Urinary bladder (tissue), 4 donors: ENCODE results near the gene AIDA. TPM values are rescaled to one million over a fixed set of nuclear protein-coding genes. Genes with fewer than 3 reads are reported as not detected.
A peak's percentile ranks its signal among the peaks of the same experiment; 100 is the strongest.
"Not testable (repeated sequence)": the region's sequence is repeated elsewhere in the genome, so short reads cannot be mapped to it uniquely, and the experiment has no call there.

ENCODE experiments used
- DNase-seq: peaks from one replicate; pipeline ENCODE4 v3.0.0-alpha.2; 2015; ENCODE audit errors: extremely low spot score
- H3K27ac ChIP-seq: one replicate; pipeline ENCODE4 v1.5.1; 2013; ENCODE audit warnings: low read depth, mild to moderate bottlenecking, moderate library complexity
- H3K36me3 ChIP-seq: one replicate; pipeline ENCODE4 v1.6.1; 2013; ENCODE audit warnings: mild to moderate bottlenecking, moderate library complexity; ENCODE audit not compliant: insufficient read depth
- H3K4me1 ChIP-seq: one replicate; pipeline ENCODE4 v1.6.1; 2013; ENCODE audit warnings: mild to moderate bottlenecking, moderate library complexity; ENCODE audit not compliant: insufficient read depth
- H3K4me3 ChIP-seq: one replicate; pipeline ENCODE4 v1.5.1; 2013; ENCODE audit warnings: low read depth, low read length
- WGBS: extraction: QIAGEN DNeasy Blood & Tissue Kit; methylation state at CpG from one replicate; pipeline ENCODE4 v1.1.7; 2013; 5-methylcytosine and 5-hydroxymethylcytosine counted together
- polyA plus RNA-seq: library from polyadenylated mRNA; stranded (reverse); fragments of 200-250 nt; gene quantifications from one replicate; pipeline ENCODE4 v1.2.3, GENCODE V29; 2013
- total RNA-seq: library from RNA; depleted of rRNA; stranded (reverse); fragments of >200 nt; gene quantifications from one replicate; pipeline ENCODE4 v1.2.3, GENCODE V29; 2014
- donor health status: healthy with polysubstance abuse.
- donor health status: healthy.

The AIDA gene
- 93.1 TPM for total RNA-seq
- polyA plus RNA-seq, result 65.7 TPM

GRCh38 chr1:222712253-222713090 is at the start of gene AIDA, which contains the start of gene BROX:
AIDA (minus strand) TSS chr1:222712491; CDS start chr1:222712317, 174 bp downstream.
BROX (plus strand) TSS chr1:222712564; CDS start chr1:222715700, 3,136 bp downstream.
- H3K27ac ChIP-seq, result peak within 1 kb of the TSS; percentile 99
- H3K4me3 ChIP-seq, result peak within 1 kb of the TSS; percentile 66
- H3K4me1 ChIP-seq, result peaks cover 1% of the 10 kb centered on the region
- H3K36me3 ChIP-seq, result peaks cover 1% of the 10 kb centered on the region
- WGBS, result 5% methylated on average over 55 of the region's 62 CpGs
- peak; percentile 81 for DNase-seq

- DNase-seq, result no peak
- H3K4me3 ChIP-seq, result no peak overlapping the region
- no peaks in the 10 kb centered on the region for H3K4me1 ChIP-seq
- H3K27ac ChIP-seq, result no peak overlapping the region
- 90% methylated on average over 1 of the region's 1 CpG for WGBS
- H3K36me3 ChIP-seq, result no peaks in the 10 kb centered on the region
Measured at GRCh38 chr1:222761083-222761482, 48.8 kb upstream of the AIDA start.

- no peaks in the 10 kb centered on the region for H3K36me3 ChIP-seq
- no peak overlapping the region for H3K27ac ChIP-seq
- H3K4me3 ChIP-seq, result no peak overlapping the region
- peaks cover 2% of the 10 kb centered on the region for H3K4me1 ChIP-seq
- 86% methylated on average over 5 of the region's 5 CpGs for WGBS
- DNase-seq, result no peak
Measured at GRCh38 chr1:222759451-222760035, 47.3 kb upstream of the AIDA start.

GRCh38 chr1:222757646-222758268 is 45.5 kb upstream of the AIDA start:
- Histone ChIP-seq H3K27ac (no peak overlapping the region), H3K4me1 (peaks cover 2% of the 10 kb centered on the region), H3K36me3 (no peaks in the 10 kb centered on the region), H3K4me3 (no peak overlapping the region)
- DNase-seq, result no peak
- 36% methylated on average over 10 of the region's 10 CpGs for WGBS

- no peaks in the 10 kb centered on the region for H3K36me3 ChIP-seq
- 40% methylated on average over 10 of the region's 10 CpGs for WGBS
- no peak overlapping the region for H3K4me3 ChIP-seq
- H3K4me1 ChIP-seq, result peaks cover 2% of the 10 kb centered on the region
- no peak for DNase-seq
- H3K27ac ChIP-seq, result no peak overlapping the region
Measured at GRCh38 chr1:222754366-222755139, 42.3 kb upstream of the AIDA start.

- no peak overlapping the region for H3K27ac ChIP-seq
- H3K4me3 ChIP-seq, result no peak overlapping the region
- 79% methylated on average over 3 of the region's 3 CpGs for WGBS
- peaks cover 2% of the 10 kb centered on the region for H3K4me1 ChIP-seq
- H3K36me3 ChIP-seq, result no peaks in the 10 kb centered on the region
- no peak for DNase-seq
Measured at GRCh38 chr1:222751255-222751654, 39.0 kb upstream of the AIDA start.

GRCh38 chr1:222750651-222751050 is 38.4 kb upstream of the AIDA start:
- Histone ChIP-seq H3K4me3 (no peak overlapping the region), H3K27ac (no peak overlapping the region), H3K4me1 (peaks cover 2% of the 10 kb centered on the region), H3K36me3 (no peaks in the 10 kb centered on the region)
- 93% methylated on average over 1 of the region's 1 CpG for WGBS
- DNase-seq, result no peak

- H3K36me3 ChIP-seq, result no peaks in the 10 kb centered on the region
- DNase-seq, result no peak
- no peak overlapping the region for H3K27ac ChIP-seq
- H3K4me1 ChIP-seq, result peaks cover 2% of the 10 kb centered on the region
- no peak overlapping the region for H3K4me3 ChIP-seq
Measured at GRCh38 chr1:222749927-222750326, 37.6 kb upstream of the AIDA start.

GRCh38 chr1:222741630-222742457 is 29.6 kb upstream of the AIDA start:
- H3K4me3 ChIP-seq, H3K36me3 ChIP-seq, H3K4me1 ChIP-seq, H3K27ac ChIP-seq, DNase-seq: not testable (repeated sequence)
- WGBS, result 94% methylated on average over 5 of the region's 5 CpGs

GRCh38 chr1:222739929-222740328 is 27.6 kb upstream of the AIDA start:
- WGBS, result 76% methylated on average over 1 of the region's 1 CpG
- no peaks in the 10 kb centered on the region for H3K4me1 ChIP-seq

GRCh38 chr1:222739465-222739864 is 27.2 kb upstream of the AIDA start:
- Histone ChIP-seq H3K36me3 (no peaks in the 10 kb centered on the region), H3K4me1 (no peaks in the 10 kb centered on the region), H3K27ac (no peak overlapping the region), H3K4me3 (no peak overlapping the region)
- DNase-seq, result no peak
- WGBS, result 87% methylated on average over 2 of the region's 2 CpGs

More at GRCh38 chr1:222739929-222740328, 27.6 kb upstream of the AIDA start:
- H3K36me3 ChIP-seq, result no peaks in the 10 kb centered on the region
- no peak overlapping the region for H3K27ac ChIP-seq
- H3K4me3 ChIP-seq, result no peak overlapping the region
- DNase-seq, result no peak

GRCh38 chr1:222736972-222737371 is 24.7 kb upstream of the AIDA start, which contains the start of gene FAM177B:
FAM177B (plus strand) TSS chr1:222737202; CDS start chr1:222746546, 9,344 bp downstream.
- no peaks in the 10 kb centered on the region for H3K36me3 ChIP-seq
- H3K4me1 ChIP-seq, result no peaks in the 10 kb centered on the region
- H3K27ac ChIP-seq, result no peak within 1 kb of the TSS
- H3K4me3 ChIP-seq, result no peak within 1 kb of the TSS
- DNase-seq, result no peak
- 62% methylated on average over 1 of the region's 1 CpG for WGBS
